HFFc6 (cell line): ENCODE measurements around the gene ELOVL1. TPM values are rescaled to one million over a fixed set of nuclear protein-coding genes. Genes with fewer than 3 reads are reported as not detected.

ENCODE experiments used
- DNase-seq: peaks from one replicate; pipeline ENCODE4 v3.0.0-alpha.2; 2018
- H3K27ac Mint-ChIP-seq: 2 replicates; pipeline ENCODE4 v1.8.0; 2020; ENCODE audit warnings: mild to moderate bottlenecking, mixed read lengths
- H3K27me3 Mint-ChIP-seq: 2 replicates; pipeline ENCODE4 v1.8.0; 2021; ENCODE audit warnings: mild to moderate bottlenecking, moderate library complexity, mixed read lengths; ENCODE audit not compliant: insufficient read depth
- H3K36me3 Mint-ChIP-seq: 2 replicates; pipeline ENCODE4 v1.8.0; 2021; ENCODE audit warnings: low read depth, mixed read lengths
- H3K4me1 Mint-ChIP-seq: 2 replicates; pipeline ENCODE4 v1.8.0; 2020; ENCODE audit warnings: low read depth, mixed read lengths
- H3K4me3 Mint-ChIP-seq: 2 replicates; pipeline ENCODE4 v1.8.0; 2020; ENCODE audit warnings: mild to moderate bottlenecking, moderate library complexity, mixed read lengths
- H3K9me3 Mint-ChIP-seq: 2 replicates; pipeline ENCODE4 v1.8.0; 2020; ENCODE audit warnings: mild to moderate bottlenecking, mixed read lengths
- total RNA-seq, 6 experiments: library from RNA; stranded (reverse); fragmentation: NEBNext Ultra II Directional; extraction: Animal tissue kit (Norgen Biotek cat#: 25700); gene quantifications; 2 replicates in 1 of 6; 3 replicates in 5 of 6; pipeline ENCODE4 v1.2.3, GENCODE V29; 2021
- TF ChIP-seq, protein P1 (sequence below): fragments of 200-600 bp; sonication (generic); IDR thresholded peaks from 2 replicates; pipeline ENCODE4 v1.5.0; 2021; ENCODE audit warnings: antibody characterized with exemption, mild to moderate bottlenecking

ELOVL1 gene
- total RNA-seq, 6 experiments from 2014 or later, result 137 to 185 (median 160) TPM

DNA sequence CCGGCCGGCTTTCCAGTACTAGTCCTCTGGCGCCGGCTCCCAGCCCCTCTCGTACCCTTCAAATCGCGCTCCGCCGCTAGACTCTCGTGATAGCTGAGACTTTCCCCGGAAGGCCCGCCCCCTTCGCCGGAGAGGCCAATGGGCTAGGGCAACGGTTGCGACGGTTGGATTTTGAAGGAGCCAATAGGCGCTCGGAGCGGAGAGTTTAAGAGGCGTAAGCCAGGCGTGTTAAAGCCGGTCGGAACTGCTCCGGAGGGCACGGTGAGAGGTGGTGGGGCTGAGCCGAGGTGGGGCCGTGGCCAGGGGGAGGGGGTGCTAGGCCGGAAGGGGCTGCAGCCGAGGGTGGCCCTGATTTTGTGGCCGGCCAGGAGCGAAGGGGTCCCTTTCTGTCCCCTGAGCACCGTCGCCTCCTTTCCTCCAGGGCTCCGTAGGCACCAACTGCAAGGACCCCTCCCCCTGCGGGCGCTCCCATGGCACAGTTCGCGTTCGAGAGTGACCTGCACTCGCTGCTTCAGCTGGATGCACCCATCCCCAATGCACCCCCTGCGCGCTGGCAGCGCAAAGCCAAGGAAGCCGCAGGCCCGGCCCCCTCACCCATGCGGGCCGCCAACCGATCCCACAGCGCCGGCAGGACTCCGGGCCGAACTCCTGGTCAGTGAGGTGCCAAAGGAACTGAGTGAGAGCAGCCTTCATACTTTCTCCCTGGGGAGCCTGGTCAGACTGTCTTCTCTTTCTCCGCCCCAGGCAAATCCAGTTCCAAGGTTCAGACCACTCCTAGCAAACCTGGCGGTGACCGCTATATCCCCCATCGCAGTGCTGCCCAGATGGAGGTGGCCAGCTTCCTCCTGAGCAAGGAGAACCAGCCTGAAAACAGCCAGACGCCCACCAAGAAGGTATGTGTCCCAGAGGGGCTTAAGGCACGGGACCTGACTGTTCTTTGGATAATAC lies 8.8 kb downstream of the ELOVL1 start, which contains the start of gene CDC20:
Gene CDC20, plus strand, starts transcription at position 236 of the 948 bp plus-strand sequence. Its CDS starts 235 bp downstream, at position 471.
- TF ChIP-seq, protein P1, sequence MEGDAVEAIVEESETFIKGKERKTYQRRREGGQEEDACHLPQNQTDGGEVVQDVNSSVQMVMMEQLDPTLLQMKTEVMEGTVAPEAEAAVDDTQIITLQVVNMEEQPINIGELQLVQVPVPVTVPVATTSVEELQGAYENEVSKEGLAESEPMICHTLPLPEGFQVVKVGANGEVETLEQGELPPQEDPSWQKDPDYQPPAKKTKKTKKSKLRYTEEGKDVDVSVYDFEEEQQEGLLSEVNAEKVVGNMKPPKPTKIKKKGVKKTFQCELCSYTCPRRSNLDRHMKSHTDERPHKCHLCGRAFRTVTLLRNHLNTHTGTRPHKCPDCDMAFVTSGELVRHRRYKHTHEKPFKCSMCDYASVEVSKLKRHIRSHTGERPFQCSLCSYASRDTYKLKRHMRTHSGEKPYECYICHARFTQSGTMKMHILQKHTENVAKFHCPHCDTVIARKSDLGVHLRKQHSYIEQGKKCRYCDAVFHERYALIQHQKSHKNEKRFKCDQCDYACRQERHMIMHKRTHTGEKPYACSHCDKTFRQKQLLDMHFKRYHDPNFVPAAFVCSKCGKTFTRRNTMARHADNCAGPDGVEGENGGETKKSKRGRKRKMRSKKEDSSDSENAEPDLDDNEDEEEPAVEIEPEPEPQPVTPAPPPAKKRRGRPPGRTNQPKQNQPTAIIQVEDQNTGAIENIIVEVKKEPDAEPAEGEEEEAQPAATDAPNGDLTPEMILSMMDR, result no peak
- peaks cover 49% of the 10 kb centered on the region for H3K36me3 Mint-ChIP-seq
- H3K27ac Mint-ChIP-seq, result peak within 1 kb of the TSS; percentile 95
- no peaks in the 10 kb centered on the region for H3K9me3 Mint-ChIP-seq
- peaks cover 75% of the 10 kb centered on the region for H3K4me1 Mint-ChIP-seq
- peak; percentile 98 for DNase-seq
- peaks cover 6% of the 10 kb centered on the region for H3K27me3 Mint-ChIP-seq
- peak within 1 kb of the TSS; percentile 95 for H3K4me3 Mint-ChIP-seq

DNA sequence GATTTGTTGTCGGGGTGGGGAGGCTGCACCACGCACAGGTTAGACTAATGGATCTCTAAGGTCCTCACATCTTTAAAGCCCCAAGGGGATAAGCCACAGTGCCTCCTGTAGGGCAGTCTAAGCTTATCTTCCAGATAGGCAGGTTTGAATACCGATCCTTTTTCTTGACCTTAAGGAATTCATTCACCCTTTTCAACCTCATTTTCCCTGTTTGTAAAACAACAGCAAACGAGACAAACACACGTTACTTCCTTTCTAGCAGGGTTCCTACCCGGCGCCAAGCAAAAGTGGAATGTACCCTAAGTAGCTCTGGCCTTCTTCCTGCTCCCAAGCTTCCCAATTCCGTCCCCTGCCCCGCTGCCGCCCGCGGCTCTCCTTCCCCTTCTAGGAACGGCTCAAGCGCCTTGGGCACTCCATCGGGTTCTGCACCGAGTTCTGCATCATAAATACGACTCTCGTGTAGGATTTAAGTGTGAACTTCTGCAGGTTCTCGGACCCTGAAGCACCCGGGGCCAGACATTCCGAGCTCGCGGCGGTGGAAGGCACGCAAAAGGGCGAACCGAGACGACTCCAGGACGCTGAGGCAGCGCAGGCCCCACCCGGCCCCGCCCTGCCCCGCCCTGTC lies 9.6 kb downstream of the ELOVL1 start:
- peaks cover 68% of the 10 kb centered on the region for H3K4me1 Mint-ChIP-seq
- H3K27ac Mint-ChIP-seq, result peak overlapping the region; percentile 95
- H3K4me3 Mint-ChIP-seq, result peak overlapping the region; percentile 95
- H3K27me3 Mint-ChIP-seq, result peaks cover 6% of the 10 kb centered on the region
- DNase-seq, result peak; percentile 38
- no peaks in the 10 kb centered on the region for H3K9me3 Mint-ChIP-seq
- H3K36me3 Mint-ChIP-seq, result peaks cover 44% of the 10 kb centered on the region
- TF ChIP-seq, protein P1, result peak; percentile 73

DNA sequence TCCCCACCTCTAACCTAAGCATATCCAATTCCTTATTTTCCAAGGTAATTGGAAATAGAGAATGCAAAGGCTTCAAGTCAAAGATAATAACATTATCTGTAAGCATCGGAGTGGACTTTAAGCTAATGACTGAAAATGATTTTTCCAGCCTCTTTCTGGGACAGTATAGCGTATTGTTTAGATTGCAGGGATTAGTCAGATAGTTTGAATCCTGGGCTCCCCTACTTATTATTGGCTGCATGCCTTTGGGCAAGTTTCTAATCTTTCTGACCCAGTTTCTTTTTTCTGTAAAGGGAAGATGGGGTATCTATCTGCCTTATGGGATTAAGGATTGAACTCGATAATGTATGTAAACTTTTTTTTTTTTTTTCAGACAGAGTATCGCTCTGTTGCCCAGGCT lies 10.6 kb downstream of the ELOVL1 start:
- no peaks in the 10 kb centered on the region for H3K9me3 Mint-ChIP-seq
- TF ChIP-seq, protein P1, result no peak

DNA sequence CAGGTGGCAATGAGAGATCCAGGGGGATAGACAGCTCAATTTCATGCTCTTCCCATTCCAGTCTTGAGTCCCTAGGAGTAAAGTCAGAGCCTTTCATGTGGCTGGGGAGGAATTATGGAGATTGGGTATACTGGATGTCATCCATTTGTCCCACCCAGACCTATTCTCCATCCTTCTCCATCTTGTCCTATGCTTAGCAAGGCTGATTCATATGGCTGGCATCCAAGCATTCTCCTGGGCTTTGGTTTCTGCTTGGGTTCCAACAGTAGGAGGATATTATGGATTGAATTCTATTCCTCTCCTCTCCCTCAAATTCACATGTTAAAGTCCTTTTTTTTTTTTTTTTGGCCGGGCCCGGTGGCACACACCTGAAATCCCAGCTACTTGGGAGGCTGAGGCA lies 12.9 kb downstream of the ELOVL1 start:
- Mint-ChIP-seq H3K4me3 (no peak overlapping the region), H3K27me3 (peaks cover 8% of the 10 kb centered on the region; the same call in 1 of the 2 replicates), H3K27ac (no peak overlapping the region), H3K9me3 (no peaks in the 10 kb centered on the region), H3K4me1 (peaks cover 41% of the 10 kb centered on the region), H3K36me3 (peaks cover 11% of the 10 kb centered on the region; the same call in 1 of the 2 replicates)
- TF ChIP-seq, protein P1, result no peak
- DNase-seq, result no peak

More for the DNA sequence above, 10.6 kb downstream of the ELOVL1 start:
- peaks cover 35% of the 10 kb centered on the region for H3K36me3 Mint-ChIP-seq
- no peak for DNase-seq
- H3K4me1 Mint-ChIP-seq, result peaks cover 59% of the 10 kb centered on the region
- peaks cover 10% of the 10 kb centered on the region for H3K27me3 Mint-ChIP-seq
- peak overlapping the region; percentile 95; the same call in 1 of the 2 replicates for H3K27ac Mint-ChIP-seq
- peak overlapping the region; percentile 95; the same call in 1 of the 2 replicates for H3K4me3 Mint-ChIP-seq

DNA sequence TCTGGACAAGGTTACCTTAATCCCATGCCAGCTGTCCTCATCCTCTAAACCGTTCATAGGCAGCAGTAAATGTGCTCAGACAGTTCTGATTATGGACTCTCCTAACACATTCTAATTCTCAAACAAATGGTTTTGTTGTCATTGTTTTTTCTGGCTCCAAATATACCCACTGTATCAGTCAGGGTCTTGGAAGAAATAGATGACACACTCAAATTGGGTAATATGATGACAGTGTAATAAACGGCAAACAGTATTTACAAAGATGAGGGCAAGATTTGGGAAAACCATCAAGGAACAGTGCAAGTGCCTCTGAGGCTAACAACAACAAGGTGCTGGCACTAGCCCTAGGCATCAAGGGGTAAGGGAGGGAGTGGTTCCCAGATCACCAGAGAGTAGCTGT lies 13.3 kb downstream of the ELOVL1 start:
- peaks cover 41% of the 10 kb centered on the region for H3K4me1 Mint-ChIP-seq
- TF ChIP-seq, protein P1, result no peak
- H3K27me3 Mint-ChIP-seq, result peaks cover 8% of the 10 kb centered on the region
- no peak for DNase-seq
- no peaks in the 10 kb centered on the region for H3K9me3 Mint-ChIP-seq
- peaks cover 7% of the 10 kb centered on the region; the same call in 1 of the 2 replicates for H3K36me3 Mint-ChIP-seq
- H3K27ac Mint-ChIP-seq, result no peak overlapping the region
- no peak overlapping the region for H3K4me3 Mint-ChIP-seq
